ENCODE data around the gene STK40.

The STK40 gene

DNA sequence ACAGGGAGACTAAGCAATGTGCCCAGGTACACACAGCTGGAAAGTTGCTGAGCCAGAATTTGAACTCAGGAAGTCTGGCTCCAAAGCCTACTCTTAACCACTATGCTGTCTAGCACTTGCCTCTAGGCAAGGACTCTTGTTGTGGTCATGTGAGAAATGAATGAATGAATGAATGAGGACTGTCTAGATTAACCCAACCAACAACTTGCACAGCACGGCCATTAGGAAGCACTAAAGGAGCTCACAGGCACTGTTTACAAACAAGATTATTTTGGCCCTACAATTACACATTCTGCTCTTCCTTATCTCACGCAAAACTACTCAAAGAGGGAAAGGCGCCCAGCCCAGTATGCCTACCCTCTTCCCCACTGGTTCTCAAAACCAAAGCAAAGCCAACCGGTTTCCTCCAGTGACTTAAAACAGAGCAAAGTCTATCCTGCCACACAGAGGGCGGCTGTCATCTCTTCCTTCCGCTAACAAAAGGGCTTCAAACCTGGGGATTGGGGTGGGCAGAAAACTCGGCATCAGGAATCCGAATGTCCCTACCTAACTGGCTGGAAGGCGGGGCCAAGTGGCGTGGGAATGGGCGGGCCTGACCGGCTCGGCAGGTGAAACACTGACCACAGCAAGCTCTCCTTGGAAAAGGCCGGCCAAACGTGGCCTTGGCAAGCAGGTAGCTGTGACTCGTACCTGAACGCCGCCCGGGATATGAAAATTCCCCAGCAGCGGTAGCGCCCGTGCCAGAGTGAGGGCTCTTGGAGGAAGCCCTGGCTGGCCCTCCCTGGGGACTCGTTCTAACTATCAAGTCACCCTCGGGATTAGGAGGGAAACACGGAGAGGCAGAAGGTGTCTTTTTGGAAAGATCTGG, 948 bp downstream of the STK40 start:
- H3K27me3 ChIP-seq (ENCODE audit: insufficient read depth, low read length) = no peaks in the 10 kb centered on the region
- WGBS (ENCODE audit: extremely low coverage, insufficient coverage, insufficient read length) = no CpG with 5 or more reads among the region's 25 CpGs
- DNase-seq = peak; percentile 81 to 86
- peaks cover 0 to 8% of the 10 kb centered on the region in 2 experiments for H3K36me3 ChIP-seq (ENCODE audit: control insufficient read depth in 1 of 2, insufficient read depth in 2 of 2, low read length in 2 of 2)
- no peak overlapping the region for H2BK12ac ChIP-seq (ENCODE audit: low read length)
- peaks cover 23 to 25% of the 10 kb centered on the region in 2 experiments for H3K4me1 ChIP-seq (ENCODE audit: control insufficient read depth in 1 of 2, insufficient read depth in 2 of 2, low read length in 2 of 2)
- peak overlapping the region; percentile 81 for H3K4me2 ChIP-seq (ENCODE audit: low read length)
- no peak overlapping the region for H3K23ac ChIP-seq (ENCODE audit: low read length)
- peak overlapping the region; percentile 23 for H2AFZ ChIP-seq (ENCODE audit: insufficient read depth, low read length, poor library complexity)
- H2AK5ac ChIP-seq (ENCODE audit: low read length) = peak overlapping the region; percentile 3
- H3K79me2 ChIP-seq (ENCODE audit: control insufficient read depth, insufficient read depth, low read length, poor library complexity) = peaks cover 14% of the 10 kb centered on the region
- H3K79me1 ChIP-seq (ENCODE audit: low read length) = peaks cover 20% of the 10 kb centered on the region
- H3K18ac ChIP-seq (ENCODE audit: low read length) = peak overlapping the region; percentile 2
- H3K14ac ChIP-seq (ENCODE audit: low read length) = peak overlapping the region; percentile 62
- peak overlapping the region; percentile 34 for H2BK120ac ChIP-seq (ENCODE audit: insufficient read depth, low read length, poor library complexity)
- H3K4me3 ChIP-seq (ENCODE audit: low read depth, low read length) = peak overlapping the region; percentile 93
- peak overlapping the region; percentile 33 for H4K8ac ChIP-seq (ENCODE audit: low read depth, low read length)
- no peak overlapping the region for H4K12ac ChIP-seq (ENCODE audit: low read depth, low read length)
- H3K9me3 ChIP-seq (ENCODE audit: insufficient read depth, low read depth, low read length) = no peaks in the 10 kb centered on the region
- peak overlapping the region; percentile 50 for H3K4ac ChIP-seq (ENCODE audit: low read depth, low read length)
- H2BK5ac ChIP-seq (ENCODE audit: low read depth, low read length, poor library complexity) = peak overlapping the region; percentile 85
- H3K27ac ChIP-seq (ENCODE audit: low read depth, low read length) = peak overlapping the region; percentile 62
- H3K9ac ChIP-seq (ENCODE audit: low read length) = peak overlapping the region; percentile 67
- peak overlapping the region; percentile 81 for H4K91ac ChIP-seq (ENCODE audit: low read depth, low read length)

DNA sequence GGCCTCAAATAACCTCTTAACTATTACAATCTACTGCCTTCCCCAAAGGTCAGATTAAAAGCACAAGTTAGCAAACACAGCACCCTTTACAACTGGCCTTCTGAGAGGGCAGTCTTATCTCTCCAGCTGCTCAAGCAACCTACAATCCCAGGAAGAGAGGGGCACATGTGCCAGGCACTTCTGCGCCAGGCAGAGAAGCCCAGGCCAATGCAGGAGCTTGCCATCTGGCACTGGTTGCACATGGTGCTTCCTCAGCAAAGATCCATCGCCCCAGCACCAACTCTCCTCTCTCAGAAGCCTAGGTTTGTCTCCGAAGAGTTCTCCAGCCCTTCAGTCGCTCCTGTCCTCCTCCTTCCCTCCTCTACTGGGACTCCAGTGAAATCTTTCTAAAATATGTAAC, 2.5 kb downstream of the STK40 start:
- H3K36me3 ChIP-seq (ENCODE audit: control insufficient read depth in 1 of 2, insufficient read depth in 2 of 2, low read length in 2 of 2) = peaks cover 0 to 4% of the 10 kb centered on the region in 2 experiments
- H3K23ac ChIP-seq (ENCODE audit: low read length) = no peak overlapping the region
- H3K18ac ChIP-seq (ENCODE audit: low read length) = no peak overlapping the region
- H3K9ac ChIP-seq (ENCODE audit: low read length) = peak overlapping the region; percentile 47
- no CpG with 5 or more reads among the region's 4 CpGs for WGBS (ENCODE audit: extremely low coverage, insufficient coverage, insufficient read length)
- H3K14ac ChIP-seq (ENCODE audit: low read length) = no peak overlapping the region
- no peak overlapping the region for H3K4me2 ChIP-seq (ENCODE audit: low read length)
- no peak overlapping the region for H2BK12ac ChIP-seq (ENCODE audit: low read length)
- H3K4ac ChIP-seq (ENCODE audit: low read depth, low read length) = peak overlapping the region; percentile 75
- no peak overlapping the region for H3K4me3 ChIP-seq (ENCODE audit: low read depth, low read length)
- H3K27me3 ChIP-seq (ENCODE audit: insufficient read depth, low read length) = no peaks in the 10 kb centered on the region
- DNase-seq = no peak
- H4K91ac ChIP-seq (ENCODE audit: low read depth, low read length) = no peak overlapping the region
- no peak overlapping the region for H2AK5ac ChIP-seq (ENCODE audit: low read length)
- no peaks in the 10 kb centered on the region for H3K9me3 ChIP-seq (ENCODE audit: insufficient read depth, low read depth, low read length)
- H2BK120ac ChIP-seq (ENCODE audit: insufficient read depth, low read length, poor library complexity) = no peak overlapping the region
- H3K4me1 ChIP-seq (ENCODE audit: control insufficient read depth in 1 of 2, insufficient read depth in 2 of 2, low read length in 2 of 2) = peaks cover 23 to 25% of the 10 kb centered on the region in 2 experiments
- H3K27ac ChIP-seq (ENCODE audit: low read depth, low read length) = no peak overlapping the region
- H4K12ac ChIP-seq (ENCODE audit: low read depth, low read length) = no peak overlapping the region
- peaks cover 20% of the 10 kb centered on the region for H3K79me1 ChIP-seq (ENCODE audit: low read length)
- H2BK5ac ChIP-seq (ENCODE audit: low read depth, low read length, poor library complexity) = no peak overlapping the region
- H3K79me2 ChIP-seq (ENCODE audit: control insufficient read depth, insufficient read depth, low read length, poor library complexity) = peaks cover 14% of the 10 kb centered on the region
- H2AFZ ChIP-seq (ENCODE audit: insufficient read depth, low read length, poor library complexity) = no peak overlapping the region
- no peak overlapping the region for H4K8ac ChIP-seq (ENCODE audit: low read depth, low read length)

DNA sequence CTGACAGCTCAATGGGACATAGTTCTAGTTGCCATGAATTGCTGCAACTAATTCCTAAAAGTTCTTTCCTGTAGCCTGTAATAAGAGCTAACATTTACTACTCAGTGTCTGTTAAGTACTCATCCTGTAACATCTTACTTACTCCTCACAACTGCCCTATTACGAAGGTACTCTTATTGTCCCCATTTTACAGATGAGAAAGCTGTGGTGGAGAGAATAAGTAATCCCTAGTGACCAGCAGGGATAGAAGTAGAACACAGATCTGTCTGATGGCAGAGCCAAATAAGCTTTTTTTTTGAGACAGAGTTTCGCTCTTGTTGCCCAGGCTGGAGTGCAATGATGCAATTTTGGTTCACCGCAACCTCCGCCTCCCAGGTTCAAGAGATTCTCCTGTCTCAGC, 3.1 kb downstream of the STK40 start:
- Histone ChIP-seq H3K14ac (ENCODE audit: low read length) (no peak overlapping the region), H3K9me3 (ENCODE audit: insufficient read depth, low read depth, low read length) (no peaks in the 10 kb centered on the region)

DNA sequence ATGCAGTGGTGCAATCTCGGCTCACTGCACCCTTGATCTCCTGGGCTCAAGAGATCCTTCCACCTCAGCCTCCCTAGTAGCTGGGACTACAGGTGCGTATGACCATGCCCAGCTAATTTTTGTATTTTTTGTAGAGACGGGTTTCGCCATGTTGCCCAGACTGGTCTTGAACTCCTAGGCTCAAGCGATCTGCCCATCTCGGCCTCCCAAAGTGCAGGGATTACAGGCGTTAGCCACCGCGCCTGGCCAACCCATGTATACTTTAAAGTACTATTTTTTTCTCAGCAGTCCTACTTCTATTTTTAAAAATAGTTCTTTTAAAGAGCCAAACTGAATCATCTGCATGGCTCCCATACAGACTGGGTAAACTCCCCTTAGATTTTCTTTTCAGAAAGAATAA, 3.5 kb downstream of the STK40 start:
- H2BK5ac ChIP-seq (ENCODE audit: low read depth, low read length, poor library complexity) = no peak overlapping the region
- no peak overlapping the region for H3K4ac ChIP-seq (ENCODE audit: low read depth, low read length)
- DNase-seq = no peak
- no peak overlapping the region for H3K4me2 ChIP-seq (ENCODE audit: low read length)
- H3K27ac ChIP-seq (ENCODE audit: low read depth, low read length) = no peak overlapping the region
- no CpG with 5 or more reads among the region's 9 CpGs for WGBS (ENCODE audit: extremely low coverage, insufficient coverage, insufficient read length)
- H2AFZ ChIP-seq (ENCODE audit: insufficient read depth, low read length, poor library complexity) = no peak overlapping the region
- no peaks in the 10 kb centered on the region for H3K9me3 ChIP-seq (ENCODE audit: insufficient read depth, low read depth, low read length)
- H4K91ac ChIP-seq (ENCODE audit: low read depth, low read length) = no peak overlapping the region
- H3K27me3 ChIP-seq (ENCODE audit: insufficient read depth, low read length) = no peaks in the 10 kb centered on the region
- H3K36me3 ChIP-seq (ENCODE audit: control insufficient read depth in 1 of 2, insufficient read depth in 2 of 2, low read length in 2 of 2) = peaks cover 3 to 10% of the 10 kb centered on the region in 2 experiments
- H3K4me3 ChIP-seq (ENCODE audit: low read depth, low read length) = no peak overlapping the region
- no peak overlapping the region for H3K23ac ChIP-seq (ENCODE audit: low read length)
- H4K8ac ChIP-seq (ENCODE audit: low read depth, low read length) = no peak overlapping the region
- peaks cover 17 to 20% of the 10 kb centered on the region in 2 experiments for H3K4me1 ChIP-seq (ENCODE audit: control insufficient read depth in 1 of 2, insufficient read depth in 2 of 2, low read length in 2 of 2)
- H3K14ac ChIP-seq (ENCODE audit: low read length) = no peak overlapping the region
- no peak overlapping the region for H4K12ac ChIP-seq (ENCODE audit: low read depth, low read length)
- H3K18ac ChIP-seq (ENCODE audit: low read length) = no peak overlapping the region
- H2BK120ac ChIP-seq (ENCODE audit: insufficient read depth, low read length, poor library complexity) = no peak overlapping the region
- no peak overlapping the region for H2BK12ac ChIP-seq (ENCODE audit: low read length)
- peaks cover 17% of the 10 kb centered on the region for H3K79me2 ChIP-seq (ENCODE audit: control insufficient read depth, insufficient read depth, low read length, poor library complexity)
- peaks cover 15% of the 10 kb centered on the region for H3K79me1 ChIP-seq (ENCODE audit: low read length)
- no peak overlapping the region for H2AK5ac ChIP-seq (ENCODE audit: low read length)
- no peak overlapping the region for H3K9ac ChIP-seq (ENCODE audit: low read length)

More for the DNA sequence above, 3.1 kb downstream of the STK40 start:
- Histone ChIP-seq H4K8ac (ENCODE audit: low read depth, low read length) (no peak overlapping the region), H2BK5ac (ENCODE audit: low read depth, low read length, poor library complexity) (no peak overlapping the region), H2BK12ac (ENCODE audit: low read length) (no peak overlapping the region), H3K27ac (ENCODE audit: low read depth, low read length) (no peak overlapping the region), H2BK120ac (ENCODE audit: insufficient read depth, low read length, poor library complexity) (no peak overlapping the region), H3K79me1 (ENCODE audit: low read length) (peaks cover 17% of the 10 kb centered on the region), H2AFZ (ENCODE audit: insufficient read depth, low read length, poor library complexity) (no peak overlapping the region), H3K18ac (ENCODE audit: low read length) (no peak overlapping the region), H3K4me3 (ENCODE audit: low read depth, low read length) (no peak overlapping the region), H2AK5ac (ENCODE audit: low read length) (no peak overlapping the region), H3K4me2 (ENCODE audit: low read length) (no peak overlapping the region), H3K27me3 (ENCODE audit: insufficient read depth, low read length) (no peaks in the 10 kb centered on the region), H3K9ac (ENCODE audit: low read length) (no peak overlapping the region), H4K12ac (ENCODE audit: low read depth, low read length) (no peak overlapping the region), H3K79me2 (ENCODE audit: control insufficient read depth, insufficient read depth, low read length, poor library complexity) (peaks cover 16% of the 10 kb centered on the region), H4K91ac (ENCODE audit: low read depth, low read length) (no peak overlapping the region), H3K4ac (ENCODE audit: low read depth, low read length) (no peak overlapping the region), H3K4me1 (ENCODE audit: control insufficient read depth in 1 of 2, insufficient read depth in 2 of 2, low read length in 2 of 2) (peaks cover 20 to 22% of the 10 kb centered on the region in 2 experiments), H3K36me3 (ENCODE audit: control insufficient read depth in 1 of 2, insufficient read depth in 2 of 2, low read length in 2 of 2) (peaks cover 3 to 7% of the 10 kb centered on the region in 2 experiments), H3K23ac (ENCODE audit: low read length) (no peak overlapping the region)
- no CpG with 5 or more reads among the region's 4 CpGs for WGBS (ENCODE audit: extremely low coverage, insufficient coverage, insufficient read length)
- DNase-seq = no peak

All from trophoblast cell (in vitro differentiated cells and primary cell).